OCI-LY3 (cell line): ENCODE measurements around the gene COL16A1.

Experiments used
- EZH2phosphoT487 ChIP-seq: fragments of 200-600 bp; shearing (Covaris generic); IDR thresholded peaks from 2 replicates; pipeline ENCODE4 v1.6.1; 2018; ENCODE audit warnings: antibody characterized with exemption, mixed run types, low read depth
- TF ChIP-seq, protein P1 (sequence below): fragments of 200-600, 300-600 bp; sonication (generic); IDR thresholded peaks from 2 replicates; pipeline ENCODE4 v1.5.1; 2014; ENCODE audit warnings: antibody characterized with exemption, low read length, low read depth

DNA sequence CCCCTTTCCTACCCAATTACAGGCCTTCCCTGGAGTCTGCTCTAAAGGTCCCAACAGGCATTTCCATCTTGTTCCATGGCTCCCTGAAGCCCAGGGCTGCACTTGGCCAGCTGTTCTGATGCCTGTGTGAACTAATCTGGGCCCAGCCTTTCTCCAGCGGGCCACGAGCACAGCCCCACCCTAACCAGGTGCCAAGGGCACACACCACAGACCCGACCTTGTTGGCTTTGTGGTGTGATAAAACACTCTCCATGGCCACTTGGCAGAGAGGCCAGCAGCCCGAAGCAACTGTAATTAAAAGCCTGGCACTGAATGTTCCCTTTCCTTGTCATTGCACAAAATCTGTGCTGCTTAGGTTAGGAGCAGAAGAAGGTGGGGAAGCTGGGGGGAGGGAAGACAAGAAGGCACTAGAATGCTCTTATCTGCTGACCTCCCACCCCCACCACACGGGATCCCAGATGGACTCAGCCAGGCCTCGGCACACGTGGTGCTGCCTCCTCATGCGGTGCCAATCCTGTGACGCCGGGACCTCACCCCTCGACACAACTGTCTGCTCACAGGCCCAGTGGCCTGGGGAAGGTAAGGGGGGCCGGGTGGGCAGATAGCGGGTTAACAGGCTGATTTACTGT is 76.4 kb downstream of the COL16A1 start:
- TF ChIP-seq, protein P1, sequence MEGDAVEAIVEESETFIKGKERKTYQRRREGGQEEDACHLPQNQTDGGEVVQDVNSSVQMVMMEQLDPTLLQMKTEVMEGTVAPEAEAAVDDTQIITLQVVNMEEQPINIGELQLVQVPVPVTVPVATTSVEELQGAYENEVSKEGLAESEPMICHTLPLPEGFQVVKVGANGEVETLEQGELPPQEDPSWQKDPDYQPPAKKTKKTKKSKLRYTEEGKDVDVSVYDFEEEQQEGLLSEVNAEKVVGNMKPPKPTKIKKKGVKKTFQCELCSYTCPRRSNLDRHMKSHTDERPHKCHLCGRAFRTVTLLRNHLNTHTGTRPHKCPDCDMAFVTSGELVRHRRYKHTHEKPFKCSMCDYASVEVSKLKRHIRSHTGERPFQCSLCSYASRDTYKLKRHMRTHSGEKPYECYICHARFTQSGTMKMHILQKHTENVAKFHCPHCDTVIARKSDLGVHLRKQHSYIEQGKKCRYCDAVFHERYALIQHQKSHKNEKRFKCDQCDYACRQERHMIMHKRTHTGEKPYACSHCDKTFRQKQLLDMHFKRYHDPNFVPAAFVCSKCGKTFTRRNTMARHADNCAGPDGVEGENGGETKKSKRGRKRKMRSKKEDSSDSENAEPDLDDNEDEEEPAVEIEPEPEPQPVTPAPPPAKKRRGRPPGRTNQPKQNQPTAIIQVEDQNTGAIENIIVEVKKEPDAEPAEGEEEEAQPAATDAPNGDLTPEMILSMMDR = no peak
- TF ChIP-seq EZH2phosphoT487 = no peak
